Measurements from ENCODE around the gene JAZF1.
A peak's percentile ranks its signal among the peaks of the same experiment; 100 is the strongest.

JAZF1 gene

DNA sequence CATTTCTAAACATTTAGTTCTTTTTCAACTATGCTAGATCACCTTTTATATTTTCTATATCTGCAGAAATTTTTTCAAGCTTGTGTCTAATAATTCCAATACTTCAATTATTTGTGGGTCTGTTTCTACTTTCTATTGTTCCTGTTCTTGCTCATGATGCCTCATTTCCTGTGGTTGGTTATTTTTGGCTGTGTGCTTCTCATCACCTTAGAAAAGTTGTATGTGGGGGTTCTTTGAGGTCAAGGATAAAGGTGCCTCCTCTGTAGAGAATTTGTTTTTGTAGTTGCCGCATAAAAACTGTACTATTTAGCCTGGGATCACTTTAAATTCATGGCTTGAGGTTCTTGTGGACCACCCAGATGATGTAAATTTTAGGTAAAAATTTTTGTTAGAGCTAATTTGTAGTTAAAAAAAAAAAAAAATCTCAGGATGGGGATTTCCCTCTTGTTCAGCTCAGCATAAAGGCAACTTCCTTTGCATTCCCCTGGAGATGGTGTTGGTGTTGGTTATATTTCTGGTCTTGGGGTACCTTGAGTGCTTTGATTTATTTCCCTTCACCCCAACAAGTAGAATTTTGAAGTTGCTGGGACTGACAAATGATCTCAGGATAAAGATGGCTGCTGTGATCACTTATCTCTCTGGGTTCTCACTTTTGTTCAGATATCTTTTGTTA, 27.0 kb upstream of the JAZF1 start:
- Histone ChIP-seq H3K9me3 (ENCODE audit: control insufficient read depth, insufficient read depth, low read length) (no peaks in the 10 kb centered on the region), H3K4me1 (ENCODE audit: control insufficient read depth, low read length) (peaks cover 20% of the 10 kb centered on the region), H3K9me2 (replicated peaks; ENCODE audit: control insufficient read depth, low read length) (no peaks in the 10 kb centered on the region), H3K27ac (ENCODE audit: low read depth, low read length) (no peak overlapping the region), H3K4me3 (ENCODE audit: low read length) (peak overlapping the region; percentile 31), H3F3A (ENCODE audit: control insufficient read depth, insufficient read depth) (no peaks in the 10 kb centered on the region), H4K20me1 (ENCODE audit: control insufficient read depth, insufficient read depth, low read depth, low read length) (no peaks in the 10 kb centered on the region), H3K27me3 (ENCODE audit: control insufficient read depth, low read length) (no peaks in the 10 kb centered on the region), H3K36me3 (ENCODE audit: control insufficient read depth, low read length) (no peaks in the 10 kb centered on the region), H3K4me2 (ENCODE audit: low read length) (peak overlapping the region; percentile 50), H3K79me2 (ENCODE audit: control insufficient read depth, low read length) (no peaks in the 10 kb centered on the region)
- TF ChIP-seq, protein P1, sequence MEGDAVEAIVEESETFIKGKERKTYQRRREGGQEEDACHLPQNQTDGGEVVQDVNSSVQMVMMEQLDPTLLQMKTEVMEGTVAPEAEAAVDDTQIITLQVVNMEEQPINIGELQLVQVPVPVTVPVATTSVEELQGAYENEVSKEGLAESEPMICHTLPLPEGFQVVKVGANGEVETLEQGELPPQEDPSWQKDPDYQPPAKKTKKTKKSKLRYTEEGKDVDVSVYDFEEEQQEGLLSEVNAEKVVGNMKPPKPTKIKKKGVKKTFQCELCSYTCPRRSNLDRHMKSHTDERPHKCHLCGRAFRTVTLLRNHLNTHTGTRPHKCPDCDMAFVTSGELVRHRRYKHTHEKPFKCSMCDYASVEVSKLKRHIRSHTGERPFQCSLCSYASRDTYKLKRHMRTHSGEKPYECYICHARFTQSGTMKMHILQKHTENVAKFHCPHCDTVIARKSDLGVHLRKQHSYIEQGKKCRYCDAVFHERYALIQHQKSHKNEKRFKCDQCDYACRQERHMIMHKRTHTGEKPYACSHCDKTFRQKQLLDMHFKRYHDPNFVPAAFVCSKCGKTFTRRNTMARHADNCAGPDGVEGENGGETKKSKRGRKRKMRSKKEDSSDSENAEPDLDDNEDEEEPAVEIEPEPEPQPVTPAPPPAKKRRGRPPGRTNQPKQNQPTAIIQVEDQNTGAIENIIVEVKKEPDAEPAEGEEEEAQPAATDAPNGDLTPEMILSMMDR (IDR thresholded peaks at IDR 0.05; ENCODE audit: low read depth, low read length, poor library complexity, severe bottlenecking), result no peak
- no peak for TF ChIP-seq EZH2phosphoT487 (IDR thresholded peaks at IDR 0.05; ENCODE audit: borderline replicate concordance, low read length)

DNA sequence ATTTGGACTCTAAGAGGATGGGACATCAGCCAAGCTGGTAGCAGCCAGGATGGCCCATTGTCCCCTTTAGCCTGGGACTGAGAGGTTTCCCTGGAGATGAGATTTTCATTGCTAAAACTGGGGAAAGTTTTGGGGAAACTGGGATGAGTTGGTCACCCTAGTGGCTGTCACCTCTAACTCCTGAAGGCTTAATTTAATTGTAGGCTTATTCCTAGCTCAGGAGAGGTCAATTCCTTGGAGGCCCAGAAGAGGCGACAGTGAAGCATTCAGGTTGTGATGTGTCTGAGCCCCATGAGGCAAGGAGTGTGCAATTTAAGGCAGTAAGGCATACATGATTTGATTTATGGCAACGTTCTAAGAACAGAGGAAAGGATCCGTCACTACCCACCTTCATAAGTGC, 24.9 kb upstream of the JAZF1 start:
- H3K79me2 ChIP-seq (ENCODE audit: control insufficient read depth, low read length), result no peaks in the 10 kb centered on the region
- no peak overlapping the region for H3K4me2 ChIP-seq (ENCODE audit: low read length)
- no peaks in the 10 kb centered on the region for H3K9me2 ChIP-seq (replicated peaks; ENCODE audit: control insufficient read depth, low read length)
- TF ChIP-seq, protein P1 (IDR thresholded peaks at IDR 0.05; ENCODE audit: low read depth, low read length, poor library complexity, severe bottlenecking), result peak; percentile 8
- no peak for TF ChIP-seq EZH2phosphoT487 (IDR thresholded peaks at IDR 0.05; ENCODE audit: borderline replicate concordance, low read length)
- no peak overlapping the region for H3K4me3 ChIP-seq (ENCODE audit: low read length)
- H3K27me3 ChIP-seq (ENCODE audit: control insufficient read depth, low read length), result no peaks in the 10 kb centered on the region
- peaks cover 35% of the 10 kb centered on the region for H3K4me1 ChIP-seq (ENCODE audit: control insufficient read depth, low read length)
- H3F3A ChIP-seq (ENCODE audit: control insufficient read depth, insufficient read depth), result no peaks in the 10 kb centered on the region
- H3K9me3 ChIP-seq (ENCODE audit: control insufficient read depth, insufficient read depth, low read length), result no peaks in the 10 kb centered on the region
- no peak overlapping the region for H3K27ac ChIP-seq (ENCODE audit: low read depth, low read length)
- no peaks in the 10 kb centered on the region for H4K20me1 ChIP-seq (ENCODE audit: control insufficient read depth, insufficient read depth, low read depth, low read length)
- H3K36me3 ChIP-seq (ENCODE audit: control insufficient read depth, low read length), result no peaks in the 10 kb centered on the region

DNA sequence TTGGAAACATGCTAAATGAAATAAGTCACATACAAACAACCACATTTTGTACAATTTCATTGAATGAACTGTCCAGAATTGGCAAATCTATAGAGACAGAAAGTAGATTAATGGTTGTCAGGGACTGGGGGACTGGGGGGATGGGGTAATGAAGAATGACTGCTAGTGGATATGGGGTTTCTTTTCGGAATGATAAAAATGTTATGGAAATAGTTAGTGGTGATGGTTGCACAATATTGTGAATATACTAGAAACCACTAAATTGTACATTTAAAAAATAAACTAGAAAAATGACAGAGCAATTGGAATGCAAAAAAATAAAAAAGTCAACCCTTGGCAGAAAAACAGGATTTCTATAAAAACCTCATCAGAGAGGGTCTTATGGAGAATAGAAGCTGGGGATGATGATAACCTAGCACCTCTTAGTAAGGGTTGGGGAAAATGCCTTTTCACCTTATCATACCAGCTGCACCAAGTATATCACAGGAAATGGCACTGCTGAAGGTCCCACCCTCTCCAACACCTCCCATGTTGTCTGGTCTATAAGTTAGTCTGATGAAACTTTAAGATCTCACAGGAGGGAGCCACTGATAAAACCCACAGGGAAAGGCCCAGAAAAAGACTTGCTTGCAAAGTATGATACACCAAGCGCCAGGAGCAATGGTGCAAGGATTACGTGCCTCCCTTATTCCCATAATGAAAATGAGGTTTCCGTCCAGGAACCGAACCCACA, 23.1 kb upstream of the JAZF1 start:
- H3K27me3 ChIP-seq (ENCODE audit: control insufficient read depth, low read length), result no peaks in the 10 kb centered on the region
- no peak overlapping the region for H3K4me3 ChIP-seq (ENCODE audit: low read length)
- no peak overlapping the region for H3K27ac ChIP-seq (ENCODE audit: low read depth, low read length)
- H3K4me1 ChIP-seq (ENCODE audit: control insufficient read depth, low read length), result peaks cover 43% of the 10 kb centered on the region
- H3F3A ChIP-seq (ENCODE audit: control insufficient read depth, insufficient read depth), result no peaks in the 10 kb centered on the region
- H3K79me2 ChIP-seq (ENCODE audit: control insufficient read depth, low read length), result no peaks in the 10 kb centered on the region
- H3K4me2 ChIP-seq (ENCODE audit: low read length), result no peak overlapping the region
- H3K9me3 ChIP-seq (ENCODE audit: control insufficient read depth, insufficient read depth, low read length), result no peaks in the 10 kb centered on the region
- TF ChIP-seq, protein P1 (IDR thresholded peaks at IDR 0.05; ENCODE audit: low read depth, low read length, poor library complexity, severe bottlenecking), result no peak
- TF ChIP-seq EZH2phosphoT487 (IDR thresholded peaks at IDR 0.05; ENCODE audit: borderline replicate concordance, low read length), result no peak
- H4K20me1 ChIP-seq (ENCODE audit: control insufficient read depth, insufficient read depth, low read depth, low read length), result no peaks in the 10 kb centered on the region
- no peaks in the 10 kb centered on the region for H3K9me2 ChIP-seq (replicated peaks; ENCODE audit: control insufficient read depth, low read length)
- no peaks in the 10 kb centered on the region for H3K36me3 ChIP-seq (ENCODE audit: control insufficient read depth, low read length)

All from DOHH2 (cell line).